Lung (tissue), 12 donors: Measurements from ENCODE around the gene DSP. TPM values are rescaled to one million over a fixed set of nuclear protein-coding genes. Genes with fewer than 3 reads are reported as not detected.

ENCODE experiments used
- ATAC-seq: fragments of 200-7000 bp; cut with Tn5 transposase; one replicate; pipeline ENCODE4 v1.9.1; 2020; ENCODE audit warnings: moderate number of reproducible peaks; ENCODE audit not compliant: insufficient read depth, low FRiP score
- DNase-seq, 3 donors: peaks; one replicate each; pipeline ENCODE4 v3.0.0-alpha.2; 2013 to 2017
- H3K27ac ChIP-seq, 2 donors: one replicate each; pipeline ENCODE4 v1.5.1; 2013; ENCODE audit warnings: mild to moderate bottlenecking in 2 of 2, moderate library complexity in 2 of 2, control low read depth in 1 of 2, inconsistent platforms in 1 of 2, low read depth in 1 of 2, low read length in 1 of 2
- H3K27me3 ChIP-seq, 3 donors: one replicate each; pipeline ENCODE4 v1.5.1; 2013; ENCODE audit warnings: low read length in 2 of 3; ENCODE audit not compliant: control insufficient read depth in 3 of 3, insufficient read depth in 3 of 3
- H3K36me3 ChIP-seq, 4 donors: one replicate each; pipeline ENCODE4 v1.5.1; 2013; ENCODE audit warnings: low read length in 4 of 4, mild to moderate bottlenecking in 1 of 4, moderate library complexity in 1 of 4; ENCODE audit not compliant: control insufficient read depth in 4 of 4, insufficient read depth in 4 of 4
- H3K4me1 ChIP-seq, 5 donors: one replicate each; pipeline ENCODE4 v1.5.1; 2013; ENCODE audit warnings: low read length in 5 of 5, mild to moderate bottlenecking in 2 of 5, moderate library complexity in 1 of 5; ENCODE audit not compliant: control insufficient read depth in 5 of 5, insufficient read depth in 5 of 5
- H3K4me3 ChIP-seq: one replicate; pipeline ENCODE4 v1.5.1; 2013; ENCODE audit warnings: mild to moderate bottlenecking, control low read depth, moderate library complexity
- H3K9ac ChIP-seq, 2 donors: one replicate each; pipeline ENCODE4 v1.5.1; 2013; ENCODE audit warnings: low read length in 2 of 2, control low read depth in 1 of 2; ENCODE audit not compliant: insufficient read depth in 1 of 2
- H3K9me3 ChIP-seq, 4 donors: one replicate each; pipeline ENCODE4 v1.5.1; 2013; ENCODE audit warnings: low read length in 3 of 4, mild to moderate bottlenecking in 1 of 4, moderate library complexity in 1 of 4; ENCODE audit not compliant: control insufficient read depth in 4 of 4, insufficient read depth in 3 of 4
- WGBS, 2 donors: extraction: QIAGEN DNeasy Blood & Tissue Kit; methylation state at CpG; one replicate each; pipeline ENCODE4 v1.1.7; 2013; 5-methylcytosine and 5-hydroxymethylcytosine counted together
- polyA plus RNA-seq, 2 donors: library from polyadenylated mRNA; stranded (reverse); fragments of 200-250 nt; gene quantifications; one replicate each; pipeline ENCODE4 v1.2.1, GENCODE V29; 2013
- total RNA-seq, 2 donors: library from RNA; depleted of rRNA in 1 of 2; stranded (reverse); fragments of >200 nt in 1 of 2; gene quantifications; one replicate each; pipeline ENCODE4 v1.2.1, GENCODE V29; 2014 to 2021
- TF ChIP-seq, protein P1 (sequence below): IDR thresholded peaks from 2 replicates; pipeline ENCODE4 v1.5.1; 2012; ENCODE audit warnings: mild to moderate bottlenecking; ENCODE audit errors: control extremely low read depth, extremely low read depth
- donor health status: control.
- donor health status: control.
- donor health status: Bipolar disorder and iron deficiency.
- donor health status: healthy.
- donor health status: DM: yes; HTN: yes; CAD: no.

The DSP gene
- total and polyA plus RNA-seq, 4 donors: 2.9 to 73.2 (median 19.4) TPM

DNA sequence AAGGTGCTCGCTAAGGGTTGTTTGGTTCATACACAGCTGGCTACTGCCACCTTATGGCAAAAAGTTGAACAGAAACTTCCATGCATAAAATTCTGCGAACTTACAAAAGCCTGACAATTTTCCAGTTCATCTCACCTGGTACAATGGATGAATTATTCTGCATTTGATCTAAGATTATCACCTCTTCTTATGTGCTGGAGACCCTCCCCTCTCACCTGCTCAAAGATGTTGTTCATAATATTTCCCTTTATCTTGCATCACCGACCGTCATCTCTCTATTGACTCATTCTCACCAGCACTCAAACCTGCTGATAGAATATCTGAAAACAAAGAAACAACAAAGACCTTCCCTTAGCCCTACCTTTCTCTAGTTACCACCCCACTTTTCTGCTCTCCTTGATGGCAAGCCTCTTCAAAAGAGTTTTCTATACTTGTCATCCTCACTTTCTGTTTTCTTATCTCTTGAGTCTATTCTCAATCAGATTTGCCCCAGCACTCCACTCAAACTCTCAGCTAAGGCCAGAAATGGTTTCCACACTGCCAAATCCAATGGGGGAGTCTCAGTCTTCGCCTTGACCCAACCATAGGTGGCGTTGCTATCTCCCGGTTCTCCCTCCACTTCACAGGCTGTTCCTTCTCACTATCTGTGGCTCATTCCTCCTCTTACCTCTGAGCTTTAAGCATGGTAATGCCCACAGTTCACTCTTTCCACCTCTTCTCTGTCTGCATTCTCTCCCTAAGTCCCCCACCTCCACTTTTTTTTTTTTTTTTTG is 74.3 kb downstream of the DSP start:
- no peak overlapping the region for H3K4me3 ChIP-seq

DNA sequence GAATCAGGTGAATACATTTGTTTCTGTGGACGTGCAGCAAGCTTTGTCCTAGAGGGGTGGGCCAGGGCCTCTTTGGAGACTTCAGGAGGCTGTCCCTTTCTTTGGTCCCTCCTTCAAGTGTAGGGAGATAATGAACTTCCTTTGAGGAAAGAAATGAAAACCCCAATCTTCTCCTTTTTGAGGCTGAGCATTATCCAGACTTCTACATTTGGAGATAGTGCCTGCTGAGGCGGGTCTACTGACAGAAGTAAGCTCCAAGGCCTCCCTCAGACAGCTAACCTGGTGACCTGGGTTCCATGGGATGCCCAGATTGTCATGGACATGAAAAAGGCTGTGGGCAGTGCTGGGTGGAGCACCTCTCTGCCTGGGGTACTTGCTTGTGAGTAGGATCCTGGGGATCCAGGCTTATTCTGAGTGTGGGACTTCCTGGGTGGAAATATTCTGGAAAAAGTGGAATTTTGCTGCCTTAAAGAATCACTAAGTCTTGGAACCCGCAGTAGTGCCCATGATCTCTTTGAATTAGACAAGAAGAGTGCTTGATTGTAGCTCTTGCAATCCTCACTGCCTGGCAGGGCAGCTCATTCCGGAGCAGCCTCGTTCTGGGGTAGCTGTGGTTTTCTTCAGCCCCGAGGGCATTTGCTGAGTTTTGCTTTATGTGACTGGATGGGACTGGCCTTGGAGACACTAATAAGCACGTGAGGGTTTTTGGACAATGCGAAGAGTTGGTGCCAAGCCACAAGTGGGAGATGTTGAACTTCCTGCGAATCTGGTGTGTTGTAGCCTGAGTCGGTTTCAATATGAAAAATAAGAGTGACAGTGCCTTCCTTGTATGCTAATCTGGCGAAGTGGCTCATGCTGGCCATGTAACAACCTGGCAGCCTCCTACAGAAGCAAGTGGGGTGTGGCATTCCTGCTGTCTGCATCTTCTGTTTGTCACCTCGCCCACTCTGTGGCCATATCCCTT is 76.6 kb downstream of the DSP start:
- H3K9ac ChIP-seq: no peak overlapping the region
- no peaks in the 10 kb centered on the region for H3K27me3 ChIP-seq
- H3K9me3 ChIP-seq: no peaks in the 10 kb centered on the region
- 26 to 37% methylated on average over 12 of the region's 12 CpGs for WGBS, 2 donors
- peak in 2 of 3 donors; percentile 5 to 45 for DNase-seq
- peaks cover 0 to under 1% (median under 1%) of the 10 kb centered on the region in 4 donors for H3K36me3 ChIP-seq
- no peak overlapping the region for H3K4me3 ChIP-seq
- TF ChIP-seq, protein P1, sequence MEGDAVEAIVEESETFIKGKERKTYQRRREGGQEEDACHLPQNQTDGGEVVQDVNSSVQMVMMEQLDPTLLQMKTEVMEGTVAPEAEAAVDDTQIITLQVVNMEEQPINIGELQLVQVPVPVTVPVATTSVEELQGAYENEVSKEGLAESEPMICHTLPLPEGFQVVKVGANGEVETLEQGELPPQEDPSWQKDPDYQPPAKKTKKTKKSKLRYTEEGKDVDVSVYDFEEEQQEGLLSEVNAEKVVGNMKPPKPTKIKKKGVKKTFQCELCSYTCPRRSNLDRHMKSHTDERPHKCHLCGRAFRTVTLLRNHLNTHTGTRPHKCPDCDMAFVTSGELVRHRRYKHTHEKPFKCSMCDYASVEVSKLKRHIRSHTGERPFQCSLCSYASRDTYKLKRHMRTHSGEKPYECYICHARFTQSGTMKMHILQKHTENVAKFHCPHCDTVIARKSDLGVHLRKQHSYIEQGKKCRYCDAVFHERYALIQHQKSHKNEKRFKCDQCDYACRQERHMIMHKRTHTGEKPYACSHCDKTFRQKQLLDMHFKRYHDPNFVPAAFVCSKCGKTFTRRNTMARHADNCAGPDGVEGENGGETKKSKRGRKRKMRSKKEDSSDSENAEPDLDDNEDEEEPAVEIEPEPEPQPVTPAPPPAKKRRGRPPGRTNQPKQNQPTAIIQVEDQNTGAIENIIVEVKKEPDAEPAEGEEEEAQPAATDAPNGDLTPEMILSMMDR: no peak
- ATAC-seq: peak; percentile 20
- peaks cover 0 to 8% (median 0%) of the 10 kb centered on the region in 5 donors for H3K4me1 ChIP-seq
- no peak overlapping the region for H3K27ac ChIP-seq

More for the DNA sequence above, 74.3 kb downstream of the DSP start:
- TF ChIP-seq, protein P1: peak; percentile 70
- no peaks in the 10 kb centered on the region for H3K27me3 ChIP-seq
- DNase-seq (peak; percentile 56 to 82 (median 76)), ATAC-seq (no peak)
- H3K27ac ChIP-seq: no peak overlapping the region
- peaks cover 0 to 8% (median 0%) of the 10 kb centered on the region in 5 donors for H3K4me1 ChIP-seq
- peak overlapping the region in 1 of 2 donors; percentile 20 for H3K9ac ChIP-seq
- H3K9me3 ChIP-seq: no peaks in the 10 kb centered on the region
- peaks cover 4 to 11% (median 7%) of the 10 kb centered on the region in 4 donors for H3K36me3 ChIP-seq
- 29 to 35% methylated on average over 7 of the region's 7 CpGs for WGBS, 2 donors

DNA sequence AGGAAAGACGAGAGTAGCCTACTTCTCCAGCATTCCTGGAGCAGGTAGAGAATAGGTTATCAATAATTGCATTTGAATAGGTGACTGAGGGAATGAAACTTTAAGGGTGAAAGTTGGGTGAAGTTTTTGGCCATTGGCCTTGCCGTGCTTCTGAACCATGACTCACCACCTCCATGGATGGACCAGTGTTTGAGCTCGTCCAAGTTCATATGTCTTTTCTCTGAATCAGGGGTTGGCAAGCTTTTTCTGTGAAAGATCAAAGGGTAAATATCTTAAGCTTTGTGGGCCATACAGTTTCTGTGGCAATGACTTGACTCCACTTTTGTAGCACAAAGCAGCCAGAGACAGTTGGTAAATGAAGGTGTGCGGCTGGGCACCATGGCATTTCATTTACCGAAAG is 80.3 kb downstream of the DSP start:
- Histone ChIP-seq H3K36me3 (no peaks in the 10 kb centered on the region), H3K4me1 (peaks cover 0 to 3% (median 0%) of the 10 kb centered on the region in 5 donors), H3K9ac (no peak overlapping the region), H3K9me3 (no peaks in the 10 kb centered on the region), H3K27me3 (no peaks in the 10 kb centered on the region), H3K4me3 (no peak overlapping the region), H3K27ac (no peak overlapping the region)
- no peak for ATAC-seq
- 93 to 98% methylated on average over 5 of the region's 5 CpGs for WGBS, 2 donors
- no peak for DNase-seq
- TF ChIP-seq, protein P1: no peak
